Immature natural killer cell (primary cell): ENCODE results near the gene HERC3. TPM values are rescaled to one million over a fixed set of nuclear protein-coding genes. Genes with fewer than 3 reads are reported as not detected.

Experiments
- DNase-seq, 3 donors: peaks; one replicate each; pipeline ENCODE4 v3.0.0; 2022; ENCODE audit warnings: mixed read lengths in 1 of 3
- H3K27ac Mint-ChIP-seq, 6 donors: one replicate each; pipeline ENCODE4 v1.8.0; 2020; ENCODE audit warnings: mixed read lengths in 6 of 6, mild to moderate bottlenecking in 5 of 6, inconsistent platforms in 4 of 6, moderate library complexity in 3 of 6
- H3K27me3 Mint-ChIP-seq, 3 donors: one replicate each; pipeline ENCODE4 v1.8.0; 2020 to 2021; ENCODE audit warnings: low read depth in 3 of 3, mild to moderate bottlenecking in 3 of 3, mixed read lengths in 3 of 3, moderate library complexity in 3 of 3, inconsistent platforms in 1 of 3
- H3K36me3 Mint-ChIP-seq, 3 donors: one replicate each; pipeline ENCODE4 v1.8.0; 2020; ENCODE audit warnings: mixed read lengths in 3 of 3, inconsistent platforms in 2 of 3, mild to moderate bottlenecking in 2 of 3
- H3K4me1 Mint-ChIP-seq, 2 donors: one replicate each; pipeline ENCODE4 v1.8.0; 2020; ENCODE audit warnings: inconsistent platforms in 2 of 2, mild to moderate bottlenecking in 2 of 2, mixed read lengths in 2 of 2, moderate library complexity in 1 of 2
- H3K4me3 Mint-ChIP-seq, 5 donors: one replicate each; pipeline ENCODE4 v1.8.0; 2020; ENCODE audit warnings: mild to moderate bottlenecking in 5 of 5, mixed read lengths in 5 of 5, inconsistent platforms in 3 of 5, moderate library complexity in 3 of 5
- H3K9me3 Mint-ChIP-seq, 6 donors: one replicate each; pipeline ENCODE4 v1.8.0; 2020; ENCODE audit warnings: mild to moderate bottlenecking in 6 of 6, mixed read lengths in 6 of 6, inconsistent platforms in 4 of 6, moderate library complexity in 3 of 6
- polyA plus RNA-seq, 3 donors: library from polyadenylated mRNA; unstranded; fragments of 300-500 nt; fragmentation: Illumina TruSeq; gene quantifications; one replicate each; pipeline ENCODE4 v1.2.3, GENCODE V29; 2021

HERC3 gene
- polyA plus RNA-seq, 3 donors from 2014 or later = 21.7 to 39.7 (median 32.0) TPM

DNA sequence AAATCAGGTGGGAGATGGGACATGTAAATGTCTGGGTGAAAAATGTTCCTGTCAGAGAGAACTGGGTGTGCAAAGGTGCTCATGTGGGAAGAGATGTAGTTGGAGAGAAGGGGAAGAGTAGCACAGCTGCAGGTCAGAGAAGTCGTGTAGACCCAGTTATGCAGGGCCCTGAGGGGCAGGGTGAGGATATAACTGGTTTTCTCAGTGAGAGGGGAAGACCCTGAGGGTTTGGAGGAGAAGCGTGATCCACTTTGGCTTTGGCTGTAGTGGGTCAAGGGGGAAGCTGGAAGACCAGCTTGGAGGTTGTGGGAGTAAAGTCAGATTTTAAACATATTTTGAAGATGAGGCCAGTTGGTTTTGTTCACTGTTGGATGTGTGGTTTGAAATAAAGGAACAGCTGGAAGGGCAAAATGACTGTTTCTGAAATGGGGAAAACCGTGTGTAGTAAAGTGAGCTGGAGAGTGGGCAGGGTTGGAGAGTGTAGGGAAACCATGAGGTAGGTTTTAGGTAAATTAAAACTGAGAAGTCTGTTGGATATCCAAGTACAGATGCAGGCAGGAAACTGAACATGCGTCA lies 61.2 kb downstream of the HERC3 start:
- DNase-seq = no peak
- Mint-ChIP-seq H3K9me3 (no peaks in the 10 kb centered on the region), H3K4me1 (peaks cover 10 to 29% of the 10 kb centered on the region in 2 donors), H3K27ac (peak overlapping the region in 3 of 6 donors; percentile 8 to 49 (median 48)), H3K27me3 (peaks cover 0 to 1% (median 0%) of the 10 kb centered on the region in 3 donors), H3K4me3 (no peak overlapping the region), H3K36me3 (peaks cover 9 to 29% (median 24%) of the 10 kb centered on the region in 3 donors)

DNA sequence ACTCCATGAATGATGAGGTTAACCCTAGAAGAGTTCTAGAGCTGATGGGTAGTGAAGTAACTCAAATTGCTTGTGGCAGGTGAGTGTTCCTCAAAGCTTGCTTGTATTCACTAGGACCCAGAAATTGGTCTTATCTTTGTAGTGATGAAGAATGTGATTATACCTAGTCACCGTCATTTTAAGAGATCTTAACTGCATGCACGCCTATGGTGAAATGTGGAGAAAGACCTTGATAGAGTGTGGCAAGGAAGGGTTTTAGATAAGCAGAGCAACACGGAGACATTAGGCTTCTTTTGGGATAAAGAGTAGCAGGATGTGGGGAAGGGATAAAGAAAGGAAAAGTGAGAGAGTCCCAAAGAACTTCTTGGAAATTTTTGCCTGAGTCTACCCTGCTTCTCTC lies 62.9 kb downstream of the HERC3 start:
- no peak for DNase-seq
- Mint-ChIP-seq H3K36me3 (peaks cover 9 to 34% (median 28%) of the 10 kb centered on the region in 3 donors), H3K9me3 (no peaks in the 10 kb centered on the region), H3K27ac (peak overlapping the region in 1 of 6 donors; percentile 10), H3K4me1 (peaks cover 8 to 15% of the 10 kb centered on the region in 2 donors), H3K4me3 (no peak overlapping the region), H3K27me3 (no peaks in the 10 kb centered on the region)

DNA sequence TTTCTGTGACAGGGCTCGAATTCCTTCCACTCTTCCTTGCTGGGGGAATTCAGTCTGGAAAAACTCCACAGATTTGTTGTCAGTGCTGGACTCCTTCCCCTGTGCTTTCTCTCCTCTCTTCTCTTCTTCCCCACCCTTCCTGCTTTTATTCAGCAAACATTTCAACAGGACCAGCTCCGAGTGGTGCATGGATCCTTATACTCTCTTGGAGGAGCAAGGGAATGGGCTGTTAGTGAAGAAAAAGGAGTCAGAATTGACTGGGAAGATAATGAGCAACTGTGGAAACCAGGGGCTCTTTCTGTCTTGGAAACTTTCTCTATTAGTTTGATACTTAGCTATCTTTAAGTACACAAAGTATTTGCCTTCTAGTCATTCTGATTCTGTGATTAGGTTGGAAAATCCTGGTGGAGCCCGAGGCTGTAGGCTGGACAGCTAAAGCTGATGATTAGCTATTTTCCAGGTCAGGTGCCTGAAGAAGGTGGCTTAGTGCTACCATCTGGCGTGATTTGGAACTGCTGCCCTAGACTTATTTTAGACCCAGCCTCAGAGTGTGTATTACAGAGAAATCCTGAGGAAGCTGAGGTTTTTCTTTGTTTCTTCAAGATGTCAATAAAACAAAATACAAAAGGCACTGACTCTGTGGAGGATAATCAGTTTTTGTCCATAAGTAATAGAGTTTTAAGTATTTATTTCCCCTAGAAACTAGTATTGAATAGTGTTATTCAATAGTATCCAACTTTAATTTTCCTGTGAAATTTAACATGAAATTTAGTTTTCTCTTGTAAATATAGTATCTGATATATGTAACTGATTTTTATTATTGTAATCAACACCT lies 67.0 kb downstream of the HERC3 start:
- peak; percentile 2 to 19 (median 6) for DNase-seq
- Mint-ChIP-seq H3K36me3 (peaks cover 24 to 53% (median 34%) of the 10 kb centered on the region in 3 donors), H3K4me1 (peaks cover 4 to 5% of the 10 kb centered on the region in 2 donors), H3K9me3 (no peaks in the 10 kb centered on the region), H3K27ac (peak overlapping the region in 2 of 6 donors; percentile 5 to 39), H3K4me3 (no peak overlapping the region), H3K27me3 (no peaks in the 10 kb centered on the region)

DNA sequence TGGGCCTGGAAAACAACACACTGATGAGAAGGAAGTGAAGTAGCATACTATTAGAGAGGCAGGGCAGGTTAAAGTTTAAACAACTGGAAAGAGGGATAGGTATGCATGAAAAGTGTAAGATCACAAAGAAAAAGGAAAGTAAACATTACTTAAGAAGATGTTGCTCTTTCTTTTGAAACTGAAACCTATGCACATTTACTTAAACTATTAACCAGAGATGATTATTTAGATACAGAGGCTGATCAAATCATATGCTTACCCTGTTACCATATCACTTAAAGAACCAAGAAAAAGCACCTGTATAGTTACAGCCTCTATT lies 67.6 kb downstream of the HERC3 start:
- Mint-ChIP-seq H3K9me3 (no peaks in the 10 kb centered on the region), H3K4me1 (peaks cover 4 to 5% of the 10 kb centered on the region in 2 donors), H3K27ac (peak overlapping the region in 1 of 6 donors; percentile 5), H3K36me3 (peaks cover 27 to 56% (median 36%) of the 10 kb centered on the region in 3 donors), H3K4me3 (no peak overlapping the region), H3K27me3 (no peaks in the 10 kb centered on the region)
- no peak for DNase-seq

DNA sequence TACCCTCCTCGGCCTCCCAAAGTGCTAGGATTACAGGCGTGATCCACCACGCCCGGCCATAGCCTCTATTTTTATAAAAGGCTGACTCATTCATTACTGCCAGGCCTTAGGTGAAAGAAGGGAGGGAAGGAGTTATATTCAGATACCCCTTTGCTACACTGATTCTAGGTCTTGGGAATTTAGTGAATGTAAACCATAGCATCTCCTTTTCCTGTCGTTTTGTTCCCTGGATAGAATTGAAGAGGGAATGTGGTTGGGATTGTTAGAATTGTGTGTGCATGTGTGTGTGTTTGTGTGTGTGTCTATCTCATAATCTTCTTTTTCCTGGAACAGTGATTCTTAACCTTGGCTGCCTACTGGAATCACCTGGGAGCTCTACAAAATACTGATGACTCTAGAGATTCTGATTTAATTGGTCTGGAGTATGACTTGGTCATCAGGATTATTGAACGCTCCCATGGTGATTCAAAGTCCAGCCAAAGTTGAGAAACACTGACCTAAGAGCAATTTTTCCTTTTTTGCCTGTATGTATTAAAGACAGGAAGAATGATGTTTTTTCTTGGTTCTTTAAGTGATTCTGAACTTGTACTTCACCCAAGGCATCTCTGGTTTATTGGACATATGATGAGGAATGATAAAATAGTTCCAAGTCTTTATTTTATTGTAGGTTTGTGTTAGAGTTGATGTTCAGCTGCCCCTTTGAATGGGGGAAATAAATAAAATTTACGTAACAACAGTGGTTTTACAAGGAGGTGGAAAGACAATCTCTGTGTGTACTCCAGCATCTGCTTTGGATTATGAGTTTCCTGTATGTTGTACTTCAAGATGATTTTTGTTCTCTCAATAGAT lies 68.4 kb downstream of the HERC3 start:
- no peaks in the 10 kb centered on the region for H3K9me3 Mint-ChIP-seq
- peaks cover 0 to 5% of the 10 kb centered on the region in 2 donors for H3K4me1 Mint-ChIP-seq
- DNase-seq = no peak
- H3K27ac Mint-ChIP-seq = peak overlapping the region in 1 of 6 donors; percentile 20
- H3K36me3 Mint-ChIP-seq = peaks cover 29 to 53% (median 32%) of the 10 kb centered on the region in 3 donors
- H3K27me3 Mint-ChIP-seq = no peaks in the 10 kb centered on the region
- H3K4me3 Mint-ChIP-seq = no peak overlapping the region

DNA sequence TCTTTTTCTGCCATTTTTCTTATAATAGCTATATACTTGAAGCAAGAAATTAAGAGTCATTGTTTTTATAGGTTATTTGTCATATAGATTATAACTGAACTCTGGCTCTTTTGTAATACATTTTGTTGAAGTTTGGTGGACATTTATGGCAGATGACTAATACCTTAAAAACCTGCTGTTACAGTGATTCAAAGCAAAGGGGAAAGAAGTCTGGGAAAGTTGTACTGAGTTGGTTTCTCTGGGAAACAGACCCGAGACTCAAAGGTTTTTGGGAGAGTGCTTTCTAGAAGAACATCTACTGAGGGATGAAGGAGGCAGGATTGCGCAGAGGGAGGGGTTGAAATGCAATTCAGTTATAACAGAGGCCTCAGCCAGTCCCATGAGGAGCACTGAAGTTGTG lies 69.5 kb downstream of the HERC3 start:
- H3K27me3 Mint-ChIP-seq = no peaks in the 10 kb centered on the region
- no peak overlapping the region for H3K4me3 Mint-ChIP-seq
- H3K4me1 Mint-ChIP-seq = peaks cover 0 to 5% of the 10 kb centered on the region in 2 donors
- peak overlapping the region in 2 of 6 donors; percentile 26 to 29 for H3K27ac Mint-ChIP-seq
- H3K9me3 Mint-ChIP-seq = no peaks in the 10 kb centered on the region
- peaks cover 23 to 48% (median 23%) of the 10 kb centered on the region in 3 donors for H3K36me3 Mint-ChIP-seq
- no peak for DNase-seq

DNA sequence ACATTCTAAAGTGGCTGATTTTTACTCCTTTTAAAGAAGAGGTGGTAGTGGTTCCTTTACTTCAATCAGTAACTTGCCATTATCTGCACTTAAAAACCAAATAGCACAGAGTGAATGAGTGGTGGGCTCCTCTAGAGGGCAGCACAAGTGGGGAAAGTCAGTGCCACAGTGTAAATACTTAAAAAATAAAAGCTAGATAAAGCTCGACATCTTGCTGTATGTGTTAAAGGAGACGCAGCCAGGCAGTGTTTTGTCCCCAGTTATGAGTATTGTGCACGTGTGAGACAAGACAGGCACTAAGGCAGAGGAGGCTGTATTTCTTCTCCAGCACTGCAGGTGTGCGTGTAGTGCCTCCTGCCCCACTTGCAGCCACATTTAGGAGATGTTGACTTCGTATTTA lies 80.7 kb downstream of the HERC3 start:
- no peaks in the 10 kb centered on the region for H3K4me1 Mint-ChIP-seq
- no peaks in the 10 kb centered on the region for H3K9me3 Mint-ChIP-seq
- peaks cover 0 to 2% (median 0%) of the 10 kb centered on the region in 3 donors for H3K27me3 Mint-ChIP-seq
- peak in 1 of 3 donors; percentile 2 for DNase-seq
- peak overlapping the region in 1 of 6 donors; percentile 52 for H3K27ac Mint-ChIP-seq
- H3K4me3 Mint-ChIP-seq = no peak overlapping the region
- peaks cover 17 to 52% (median 18%) of the 10 kb centered on the region in 3 donors for H3K36me3 Mint-ChIP-seq

DNA sequence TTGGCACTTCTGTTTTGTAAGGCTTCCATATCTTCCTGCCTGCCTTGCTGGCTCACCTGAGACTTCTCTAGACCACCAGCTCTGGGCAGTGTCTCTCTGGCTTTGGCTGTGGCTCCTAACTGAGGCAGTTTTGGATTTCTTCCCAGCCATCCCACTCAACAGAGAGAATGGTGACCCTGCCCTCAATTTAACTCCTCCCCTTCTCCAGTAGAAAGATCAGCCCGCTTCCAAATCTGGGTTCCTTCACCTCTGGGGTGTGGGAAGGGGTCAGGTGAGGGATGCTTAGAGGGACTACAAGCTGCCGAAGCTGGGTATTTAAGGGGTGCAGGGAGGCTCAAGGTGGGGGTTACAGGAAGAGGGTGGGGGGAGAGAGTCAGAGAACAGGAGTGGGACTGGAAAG lies 81.6 kb downstream of the HERC3 start:
- no peak for DNase-seq
- Mint-ChIP-seq H3K27ac (peak overlapping the region in 1 of 6 donors; percentile 45), H3K4me1 (no peaks in the 10 kb centered on the region), H3K27me3 (peaks cover 0 to 2% (median 0%) of the 10 kb centered on the region in 3 donors), H3K36me3 (peaks cover 18 to 52% (median 21%) of the 10 kb centered on the region in 3 donors), H3K9me3 (no peaks in the 10 kb centered on the region), H3K4me3 (no peak overlapping the region)

DNA sequence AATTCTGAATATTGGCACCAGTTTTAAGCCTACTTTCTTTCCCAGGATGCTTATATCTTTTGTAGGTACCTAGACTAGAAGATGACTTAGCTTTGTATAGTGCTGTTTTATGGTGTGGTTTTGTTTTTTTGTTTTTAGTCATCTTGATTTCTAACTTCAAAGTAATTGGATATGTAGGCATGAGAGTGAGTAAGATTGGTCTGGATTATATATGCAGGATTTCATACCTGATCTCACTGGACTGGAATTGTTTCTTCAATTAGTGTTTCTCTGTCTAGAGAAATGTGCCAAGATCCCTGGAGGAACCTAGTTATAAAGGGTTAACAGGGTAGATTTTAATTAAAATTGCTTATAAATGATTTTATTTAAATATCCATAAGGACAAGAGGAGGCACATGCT lies 82.3 kb downstream of the HERC3 start:
- no peak overlapping the region for H3K4me3 Mint-ChIP-seq
- H3K9me3 Mint-ChIP-seq = no peaks in the 10 kb centered on the region
- peaks cover 22 to 51% (median 23%) of the 10 kb centered on the region in 3 donors for H3K36me3 Mint-ChIP-seq

DNA sequence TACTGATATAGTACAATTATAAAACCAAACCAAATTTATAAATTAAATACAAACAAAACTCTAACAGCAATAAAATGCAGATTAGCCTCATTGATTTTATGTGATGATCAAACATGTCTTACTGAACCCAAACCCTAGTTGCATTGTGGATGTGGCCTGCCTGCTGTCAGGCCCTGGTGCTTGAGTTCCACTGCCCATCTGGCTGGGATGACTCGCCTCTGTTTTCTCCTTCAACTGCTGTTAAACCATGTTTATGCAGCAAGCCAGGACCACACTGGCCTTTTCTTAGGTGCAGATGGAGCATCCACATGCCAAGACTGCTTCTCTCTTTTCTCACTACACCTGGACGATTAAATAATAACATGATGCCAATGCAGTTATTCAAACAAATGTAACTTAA lies 82.7 kb downstream of the HERC3 start:
- no peak for DNase-seq

More for the DNA sequence above, 82.3 kb downstream of the HERC3 start:
- Mint-ChIP-seq H3K4me1 (no peaks in the 10 kb centered on the region), H3K27me3 (peaks cover 0 to 2% (median 0%) of the 10 kb centered on the region in 3 donors), H3K27ac (no peak overlapping the region)
- no peak for DNase-seq

DNA sequence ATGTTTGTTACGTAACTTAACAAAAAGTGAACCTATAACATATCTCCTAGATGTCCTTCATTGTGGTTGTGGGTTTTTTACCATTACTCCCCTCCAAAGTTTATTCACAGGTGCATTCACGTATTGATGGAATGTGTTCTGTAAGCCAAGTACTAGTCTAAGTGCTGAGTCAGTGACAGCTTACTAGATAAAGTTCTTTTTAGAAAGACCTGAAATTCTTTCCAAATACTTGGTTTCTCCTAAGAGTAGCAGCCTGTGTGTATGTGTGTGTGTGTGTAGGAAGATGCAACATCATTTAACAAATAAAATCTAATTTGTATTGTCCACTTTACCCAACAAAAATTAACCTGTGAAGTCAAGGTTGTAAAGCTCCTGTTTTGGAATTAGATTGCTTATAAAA lies 83.3 kb downstream of the HERC3 start:
- no peak for DNase-seq
- peak overlapping the region in 1 of 6 donors; percentile 21 for H3K27ac Mint-ChIP-seq
- peaks cover 27 to 50% (median 31%) of the 10 kb centered on the region in 3 donors for H3K36me3 Mint-ChIP-seq
- peaks cover 0 to 2% (median 0%) of the 10 kb centered on the region in 3 donors for H3K27me3 Mint-ChIP-seq
- H3K9me3 Mint-ChIP-seq = no peaks in the 10 kb centered on the region
- no peaks in the 10 kb centered on the region for H3K4me1 Mint-ChIP-seq
- no peak overlapping the region for H3K4me3 Mint-ChIP-seq

More for the DNA sequence above, 82.7 kb downstream of the HERC3 start:
- Mint-ChIP-seq H3K36me3 (peaks cover 27 to 50% (median 27%) of the 10 kb centered on the region in 3 donors), H3K4me1 (no peaks in the 10 kb centered on the region), H3K9me3 (no peaks in the 10 kb centered on the region), H3K27ac (no peak overlapping the region), H3K4me3 (no peak overlapping the region), H3K27me3 (peaks cover 0 to 2% (median 0%) of the 10 kb centered on the region in 3 donors)

DNA sequence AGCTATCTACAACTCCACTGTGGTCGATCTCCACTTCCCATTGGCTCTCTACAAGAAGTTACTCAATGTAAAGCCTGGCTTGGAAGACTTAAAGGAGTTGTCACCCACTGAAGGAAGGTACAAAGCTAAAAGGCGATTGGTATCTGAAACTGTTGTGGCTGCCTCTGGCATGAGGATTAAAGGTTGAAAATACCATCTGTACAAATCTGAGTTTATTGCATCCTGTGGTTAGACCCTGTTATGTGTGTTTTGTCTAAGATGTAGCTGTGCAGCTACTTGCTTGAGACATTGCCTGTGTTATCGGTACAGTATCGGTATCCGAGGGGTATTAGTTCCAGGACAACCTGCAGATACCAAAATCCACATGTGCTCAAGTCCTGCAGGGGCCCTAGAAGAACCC lies 88.9 kb downstream of the HERC3 start:
- Mint-ChIP-seq H3K36me3 (peaks cover 57 to 71% (median 58%) of the 10 kb centered on the region in 3 donors), H3K4me3 (no peak overlapping the region), H3K27ac (no peak overlapping the region)

DNA sequence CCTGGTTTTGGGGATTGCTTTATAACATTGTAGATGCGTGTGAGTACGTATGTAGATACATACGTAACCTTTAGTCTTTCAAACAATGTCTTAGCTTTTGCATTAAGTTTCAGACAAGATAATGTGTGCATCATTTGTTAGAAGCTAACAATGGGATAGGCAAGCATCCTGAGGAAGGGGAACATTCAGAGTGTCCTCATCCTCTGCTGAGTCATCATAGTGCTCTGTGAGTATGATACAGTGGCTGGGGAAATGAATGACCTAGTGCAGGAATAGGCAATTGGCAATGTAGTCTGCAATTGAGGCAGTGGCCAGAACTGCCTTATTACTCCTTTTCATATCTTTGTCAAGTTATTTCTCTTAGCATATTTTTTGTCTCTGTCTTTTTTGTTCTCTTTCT lies 98.1 kb downstream of the HERC3 start:
- peaks cover 0 to 2% (median 0%) of the 10 kb centered on the region in 3 donors for H3K27me3 Mint-ChIP-seq
- no peak overlapping the region for H3K4me3 Mint-ChIP-seq
- H3K4me1 Mint-ChIP-seq = peaks cover 0 to 5% of the 10 kb centered on the region in 2 donors
- peaks cover 31 to 39% (median 37%) of the 10 kb centered on the region in 3 donors for H3K36me3 Mint-ChIP-seq
- H3K27ac Mint-ChIP-seq = peak overlapping the region in 1 of 6 donors; percentile 78
- H3K9me3 Mint-ChIP-seq = no peaks in the 10 kb centered on the region
- DNase-seq = no peak

More for the DNA sequence above, 88.9 kb downstream of the HERC3 start:
- Mint-ChIP-seq H3K27me3 (no peaks in the 10 kb centered on the region), H3K4me1 (peaks cover 0 to 4% of the 10 kb centered on the region in 2 donors), H3K9me3 (no peaks in the 10 kb centered on the region)
- DNase-seq = no peak
